Natural killer cell (primary cell): ENCODE results near the gene SGCA. TPM values are rescaled to one million over a fixed set of nuclear protein-coding genes. Genes with fewer than 3 reads are reported as not detected.

Experiments used
- ATAC-seq, 3 donors: fragments of 150-1000 bp in 2 of 3; fragments of 200-7000 bp in 1 of 3; cut with Tn5 transposase; 1 replicate in 1 of 3; 2 replicates in 2 of 3; pipeline ENCODE4 v1.10.0; 2021; ENCODE audit warnings: mild to moderate bottlenecking in 2 of 3, moderate library complexity in 2 of 3
- DNase-seq, 2 donors: peaks; one replicate each; pipeline versions ENCODE4 v3.0.0 to v3.0.0-alpha.2; 2013 to 2021; ENCODE audit warnings: mixed read lengths in 1 of 2
- H3K27ac ChIP-seq: one replicate; pipeline ENCODE4 v1.5.1; 2013; ENCODE audit warnings: mild to moderate bottlenecking, low read length
- H3K27me3 ChIP-seq: one replicate; pipeline ENCODE4 v1.6.1; 2013; ENCODE audit warnings: low read length; ENCODE audit not compliant: control insufficient read depth, insufficient read depth
- H3K36me3 ChIP-seq: one replicate; pipeline ENCODE4 v1.6.1; 2013; ENCODE audit warnings: low read length; ENCODE audit not compliant: control insufficient read depth, insufficient read depth
- H3K4me1 ChIP-seq: one replicate; pipeline ENCODE4 v1.6.1; 2013; ENCODE audit warnings: low read length; ENCODE audit not compliant: control insufficient read depth, insufficient read depth
- H3K4me3 ChIP-seq: one replicate; pipeline ENCODE4 v1.5.1; 2013; ENCODE audit warnings: low read length
- H3K9me3 ChIP-seq: one replicate; pipeline ENCODE4 v1.6.1; 2013; ENCODE audit warnings: low read length; ENCODE audit not compliant: control insufficient read depth, insufficient read depth
- H3K27ac Mint-ChIP-seq, 2 donors: one replicate each; pipeline ENCODE4 v1.8.0; 2022; ENCODE audit warnings: mild to moderate bottlenecking in 2 of 2, mixed read lengths in 2 of 2, moderate library complexity in 1 of 2
- H3K27me3 Mint-ChIP-seq, 2 donors: one replicate each; pipeline ENCODE4 v1.8.0; 2022; ENCODE audit warnings: low read depth in 2 of 2, mixed read lengths in 2 of 2
- H3K36me3 Mint-ChIP-seq: one replicate; pipeline ENCODE4 v1.8.0; 2022; ENCODE audit warnings: mixed read lengths
- H3K4me1 Mint-ChIP-seq, 2 donors: one replicate each; pipeline ENCODE4 v1.8.0; 2022; ENCODE audit warnings: mixed read lengths in 2 of 2
- H3K4me3 Mint-ChIP-seq: one replicate; pipeline ENCODE4 v1.8.0; 2022; ENCODE audit warnings: mild to moderate bottlenecking, moderate library complexity, mixed read lengths
- H3K9me3 Mint-ChIP-seq, 2 donors: one replicate each; pipeline ENCODE4 v1.8.0; 2022; ENCODE audit warnings: mixed read lengths in 2 of 2
- WGBS: methylation state at CpG from one replicate; pipeline ENCODE4 v1.1.7; 2013; ENCODE audit warnings: missing lambda C conversion rate; ENCODE audit not compliant: insufficient coverage; 5-methylcytosine and 5-hydroxymethylcytosine counted together
- intact Hi-C: fragments of 100-400 bp; cut with micrococcal nuclease; formaldehyde crosslinking; loops from one replicate; pipeline ENCODE4 v1.14.2; 2022
- total RNA-seq, 4 donors: library from RNA; stranded (reverse); fragments of 120-200 nt in 1 of 4; gene quantifications; one replicate each; pipeline versions ENCODE4 v1.2.3 to v1.2.4, GENCODE V29; 2013 to 2022
- TF ChIP-seq, protein P1 (sequence below): fragments of 200-600 bp; IDR thresholded peaks from one replicate; pipeline ENCODE4 v1.8.0; 2022; ENCODE audit warnings: antibody characterized with exemption

The SGCA gene
- total RNA-seq, 3 donors from 2014 or later (not counting 1 experiment from before 2014, with no cell fraction given): not detected

DNA sequence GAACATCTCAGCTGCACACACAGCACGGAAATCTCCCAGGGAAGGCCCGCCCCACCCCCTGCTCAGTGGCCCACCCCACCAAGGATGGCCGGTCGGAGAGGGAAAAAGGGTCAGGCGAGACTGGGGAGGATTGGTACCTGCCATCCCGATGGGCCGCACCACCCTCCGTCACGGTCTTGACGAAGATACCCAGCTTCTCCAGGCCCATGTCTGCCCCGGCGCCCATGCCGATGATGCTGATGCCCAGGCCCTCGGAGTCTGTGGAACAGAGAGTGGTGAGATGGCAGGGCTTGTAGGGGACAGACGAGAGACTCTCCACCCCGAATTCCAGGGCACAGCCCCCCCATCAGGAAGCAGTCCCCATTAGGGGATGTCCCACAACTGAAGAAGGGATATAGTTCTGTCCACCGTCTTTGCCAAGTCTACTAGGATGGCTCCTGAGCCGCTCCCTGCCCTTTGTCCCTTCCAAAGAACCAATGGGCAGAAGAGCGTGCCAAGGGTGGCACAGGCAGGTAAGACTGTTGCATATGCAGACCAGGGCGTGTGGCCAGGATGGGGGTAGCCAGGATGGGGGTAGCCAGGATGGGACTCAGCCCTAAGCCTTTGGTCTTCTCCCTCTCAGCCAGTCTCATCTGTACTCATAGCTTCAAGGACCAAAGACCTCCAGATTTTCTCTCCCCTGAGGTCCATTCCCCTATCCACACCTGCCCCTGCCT, 22.2 kb upstream of the SGCA start:
- peaks cover 94% of the 10 kb centered on the region for H3K4me1 ChIP-seq
- no peaks in the 10 kb centered on the region for H3K27me3 Mint-ChIP-seq
- intact Hi-C loops: no loop called here
- H3K9me3 Mint-ChIP-seq: no peaks in the 10 kb centered on the region
- TF ChIP-seq, protein P1, sequence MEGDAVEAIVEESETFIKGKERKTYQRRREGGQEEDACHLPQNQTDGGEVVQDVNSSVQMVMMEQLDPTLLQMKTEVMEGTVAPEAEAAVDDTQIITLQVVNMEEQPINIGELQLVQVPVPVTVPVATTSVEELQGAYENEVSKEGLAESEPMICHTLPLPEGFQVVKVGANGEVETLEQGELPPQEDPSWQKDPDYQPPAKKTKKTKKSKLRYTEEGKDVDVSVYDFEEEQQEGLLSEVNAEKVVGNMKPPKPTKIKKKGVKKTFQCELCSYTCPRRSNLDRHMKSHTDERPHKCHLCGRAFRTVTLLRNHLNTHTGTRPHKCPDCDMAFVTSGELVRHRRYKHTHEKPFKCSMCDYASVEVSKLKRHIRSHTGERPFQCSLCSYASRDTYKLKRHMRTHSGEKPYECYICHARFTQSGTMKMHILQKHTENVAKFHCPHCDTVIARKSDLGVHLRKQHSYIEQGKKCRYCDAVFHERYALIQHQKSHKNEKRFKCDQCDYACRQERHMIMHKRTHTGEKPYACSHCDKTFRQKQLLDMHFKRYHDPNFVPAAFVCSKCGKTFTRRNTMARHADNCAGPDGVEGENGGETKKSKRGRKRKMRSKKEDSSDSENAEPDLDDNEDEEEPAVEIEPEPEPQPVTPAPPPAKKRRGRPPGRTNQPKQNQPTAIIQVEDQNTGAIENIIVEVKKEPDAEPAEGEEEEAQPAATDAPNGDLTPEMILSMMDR: no peak
- 96% methylated on average over 20 of the region's 20 CpGs for WGBS
- ATAC-seq (no peak), DNase-seq (no peak)
- peaks cover 89 to 90% of the 10 kb centered on the region in 2 donors for H3K4me1 Mint-ChIP-seq
- peak overlapping the region; percentile 13 for H3K4me3 Mint-ChIP-seq
- no peak overlapping the region for H3K27ac ChIP-seq
- H3K36me3 ChIP-seq: peaks cover 63% of the 10 kb centered on the region
- no peak overlapping the region for H3K4me3 ChIP-seq
- no peaks in the 10 kb centered on the region for H3K36me3 Mint-ChIP-seq
- no peaks in the 10 kb centered on the region for H3K27me3 ChIP-seq
- peak overlapping the region; percentile 81 to 98 for H3K27ac Mint-ChIP-seq
- H3K9me3 ChIP-seq: no peaks in the 10 kb centered on the region

DNA sequence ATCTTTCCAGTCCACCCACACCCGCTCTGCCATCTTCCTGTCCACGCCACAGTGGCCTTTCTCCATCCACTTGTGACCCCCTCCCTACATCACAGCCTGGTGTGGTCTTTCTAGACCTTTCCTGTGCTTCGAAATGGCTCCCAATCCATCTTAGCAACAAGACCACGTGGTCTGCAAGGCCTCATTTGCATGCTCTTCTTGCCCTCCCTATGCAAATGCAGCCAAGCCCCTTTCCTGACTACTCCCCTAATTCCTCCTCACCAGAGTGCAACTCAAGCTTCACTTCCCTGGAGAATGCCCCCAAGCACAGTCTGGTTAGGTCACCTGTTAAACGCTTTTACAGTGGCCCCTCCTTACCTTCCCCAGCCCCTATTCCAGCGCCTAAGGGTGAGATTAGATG, 21.4 kb upstream of the SGCA start:
- 81% methylated on average over 5 of the region's 6 CpGs for WGBS
- Mint-ChIP-seq H3K27ac (peak overlapping the region; percentile 11 to 98), H3K4me1 (peaks cover 89 to 95% of the 10 kb centered on the region in 2 donors), H3K4me3 (peak overlapping the region; percentile 13), H3K27me3 (no peaks in the 10 kb centered on the region), H3K36me3 (no peaks in the 10 kb centered on the region), H3K9me3 (no peaks in the 10 kb centered on the region)
- intact Hi-C loops: no loop called here
- ATAC-seq: no peak
- Histone ChIP-seq H3K9me3 (no peaks in the 10 kb centered on the region), H3K27me3 (no peaks in the 10 kb centered on the region), H3K27ac (no peak overlapping the region), H3K4me1 (peaks cover 93% of the 10 kb centered on the region), H3K36me3 (peaks cover 55% of the 10 kb centered on the region), H3K4me3 (no peak overlapping the region)
- DNase-seq: no peak
- TF ChIP-seq, protein P1: no peak

DNA sequence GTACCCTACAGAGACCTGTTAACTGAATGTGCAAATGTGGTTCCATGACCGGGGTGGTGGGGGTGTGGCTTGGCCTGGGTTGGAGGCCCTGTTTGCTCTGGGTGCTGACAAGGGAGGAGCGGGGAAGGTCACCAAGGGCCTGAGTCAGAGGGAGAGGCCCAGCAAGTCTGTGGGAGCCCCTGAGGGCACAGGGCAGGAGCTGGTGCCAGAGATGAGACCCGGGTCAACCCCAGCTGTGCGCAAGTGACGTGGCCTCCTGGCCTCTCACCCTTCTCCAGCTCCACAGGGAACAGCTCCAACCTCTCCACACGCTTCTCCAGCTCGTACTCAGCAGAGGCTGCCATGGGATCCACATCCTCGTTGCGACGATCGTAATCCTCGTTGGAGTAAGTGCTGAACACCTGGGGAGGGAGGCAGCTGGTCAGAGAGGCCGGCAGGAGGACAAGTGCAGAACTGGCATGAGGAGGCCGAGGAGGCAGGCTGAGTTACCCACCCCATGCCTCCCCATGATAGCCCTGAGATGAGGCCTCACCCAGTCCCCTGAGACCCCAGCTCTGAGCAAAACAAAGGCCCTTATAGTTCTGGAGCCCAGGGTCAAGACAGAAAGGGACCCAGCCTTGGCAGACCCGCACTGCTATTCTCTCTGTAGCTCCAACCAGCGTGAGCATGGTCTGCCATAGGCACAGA, 20.8 kb upstream of the SGCA start:
- no peaks in the 10 kb centered on the region for H3K9me3 Mint-ChIP-seq
- Histone ChIP-seq H3K27ac (no peak overlapping the region), H3K4me1 (peaks cover 86% of the 10 kb centered on the region), H3K27me3 (no peaks in the 10 kb centered on the region), H3K36me3 (peaks cover 50% of the 10 kb centered on the region), H3K9me3 (no peaks in the 10 kb centered on the region), H3K4me3 (no peak overlapping the region)
- peaks cover 84 to 89% of the 10 kb centered on the region in 2 donors for H3K4me1 Mint-ChIP-seq
- H3K36me3 Mint-ChIP-seq: no peaks in the 10 kb centered on the region
- 85% methylated on average over 16 of the region's 16 CpGs for WGBS
- ATAC-seq: no peak
- H3K4me3 Mint-ChIP-seq: peak overlapping the region; percentile 35
- intact Hi-C loops: no loop called here
- H3K27me3 Mint-ChIP-seq: no peaks in the 10 kb centered on the region
- no peak for DNase-seq
- TF ChIP-seq, protein P1: no peak
- H3K27ac Mint-ChIP-seq: peak overlapping the region; percentile 11 to 98
